Endothelial cell (in vitro differentiated cells): Measurements from ENCODE around the gene TLR1. TPM values are rescaled to one million over a fixed set of nuclear protein-coding genes. Genes with fewer than 3 reads are reported as not detected.
"Not testable (repeated sequence)": the region's sequence is repeated elsewhere in the genome, so short reads cannot be mapped to it uniquely, and the experiment has no call there.

Experiments used
- DNase-seq: peaks from one replicate; pipeline ENCODE4 v3.0.0; 2021; ENCODE audit warnings: low spot score
- H3K27ac Mint-ChIP-seq: one replicate; pipeline ENCODE4 v1.8.0; 2021; ENCODE audit warnings: mixed read lengths, inconsistent platforms; ENCODE audit not compliant: unreplicated experiment
- H3K27me3 Mint-ChIP-seq: one replicate; pipeline ENCODE4 v1.8.0; 2021; ENCODE audit warnings: mild to moderate bottlenecking, moderate library complexity, mixed read lengths, inconsistent platforms; ENCODE audit not compliant: unreplicated experiment
- H3K36me3 Mint-ChIP-seq: one replicate; pipeline ENCODE4 v1.8.0; 2021; ENCODE audit warnings: mild to moderate bottlenecking, low read depth, mixed read lengths, inconsistent platforms; ENCODE audit not compliant: unreplicated experiment
- H3K4me1 Mint-ChIP-seq: one replicate; pipeline ENCODE4 v1.8.0; 2021; ENCODE audit warnings: mild to moderate bottlenecking, mixed read lengths, inconsistent platforms; ENCODE audit not compliant: unreplicated experiment
- H3K4me3 Mint-ChIP-seq: one replicate; pipeline ENCODE4 v1.8.0; 2021; ENCODE audit warnings: mild to moderate bottlenecking, mixed read lengths, inconsistent platforms; ENCODE audit not compliant: unreplicated experiment
- H3K9me3 Mint-ChIP-seq: one replicate; pipeline ENCODE4 v1.8.0; 2021; ENCODE audit warnings: mixed read lengths, inconsistent platforms; ENCODE audit not compliant: unreplicated experiment
- CTCF ChIP-seq: fragments of 200-600 bp; sonication (generic); IDR thresholded peaks from one replicate; pipeline ENCODE4 v1.5.0; 2021; ENCODE audit warnings: antibody characterized with exemption; ENCODE audit not compliant: unreplicated experiment
- total RNA-seq: library from RNA; stranded (reverse); fragmentation: NEBNext Ultra II Directional; extraction: Animal tissue kit (Norgen Biotek cat#: 25700); gene quantifications from one replicate; pipeline ENCODE4 v1.2.1, GENCODE V29; 2021; ENCODE audit not compliant: unreplicated experiment

Gene TLR1
- total RNA-seq, 1 donor from 2014 or later: 0.23 TPM

GRCh38 chr4:38819569-38819968 is 15.0 kb upstream of the TLR1 start:
- Mint-ChIP-seq H3K9me3 (no peaks in the 10 kb centered on the region), H3K4me3 (no peak overlapping the region), H3K27me3 (no peaks in the 10 kb centered on the region), H3K36me3 (no peaks in the 10 kb centered on the region), H3K27ac (no peak overlapping the region), H3K4me1 (no peaks in the 10 kb centered on the region)
- DNase-seq: no peak
- TF ChIP-seq CTCF: no peak

- Mint-ChIP-seq H3K4me3 (no peak overlapping the region), H3K9me3 (peaks cover 3% of the 10 kb centered on the region), H3K36me3 (no peaks in the 10 kb centered on the region), H3K4me1 (no peaks in the 10 kb centered on the region), H3K27ac (no peak overlapping the region), H3K27me3 (no peaks in the 10 kb centered on the region)
- no peak for DNase-seq
- no peak for TF ChIP-seq CTCF
Observed at GRCh38 chr4:38818441-38818976, 13.9 kb upstream of the TLR1 start.

- Mint-ChIP-seq H3K9me3 (peaks cover 3% of the 10 kb centered on the region), H3K4me1 (no peaks in the 10 kb centered on the region), H3K36me3 (no peaks in the 10 kb centered on the region), H3K4me3 (no peak overlapping the region), H3K27ac (no peak overlapping the region), H3K27me3 (no peaks in the 10 kb centered on the region)
- DNase-seq: no peak
- no peak for TF ChIP-seq CTCF
Observed at GRCh38 chr4:38815885-38816782, 11.5 kb upstream of the TLR1 start.

GRCh38 chr4:38814386-38814785 is 9.8 kb upstream of the TLR1 start:
- Mint-ChIP-seq H3K9me3 (peaks cover 3% of the 10 kb centered on the region), H3K4me3 (peak overlapping the region; percentile 39), H3K36me3 (no peaks in the 10 kb centered on the region), H3K27ac (no peak overlapping the region), H3K27me3 (no peaks in the 10 kb centered on the region), H3K4me1 (no peaks in the 10 kb centered on the region)
- TF ChIP-seq CTCF: no peak
- no peak for DNase-seq

- Mint-ChIP-seq H3K27me3 (no peaks in the 10 kb centered on the region), H3K9me3 (peaks cover 3% of the 10 kb centered on the region), H3K4me1 (no peaks in the 10 kb centered on the region), H3K36me3 (no peaks in the 10 kb centered on the region), H3K27ac (no peak overlapping the region), H3K4me3 (no peak overlapping the region)
- no peak for TF ChIP-seq CTCF
- DNase-seq: no peak
Observed at GRCh38 chr4:38811297-38811696, 6.7 kb upstream of the TLR1 start.

- H3K36me3 Mint-ChIP-seq, H3K4me1 Mint-ChIP-seq, H3K9me3 Mint-ChIP-seq, H3K4me3 Mint-ChIP-seq, H3K27ac Mint-ChIP-seq, H3K27me3 Mint-ChIP-seq, DNase-seq: not testable (repeated sequence)
Observed at GRCh38 chr4:38807462-38807861, 2.9 kb upstream of the TLR1 start.

- DNase-seq, H3K4me1 Mint-ChIP-seq, H3K4me3 Mint-ChIP-seq, H3K27me3 Mint-ChIP-seq, H3K27ac Mint-ChIP-seq, H3K36me3 Mint-ChIP-seq: not testable (repeated sequence)
- H3K9me3 Mint-ChIP-seq: peaks cover 12% of the 10 kb centered on the region
Observed at GRCh38 chr4:38806251-38806650, 1.7 kb upstream of the TLR1 start.
